ENCODE results near the gene SLC12A8. TPM values are rescaled to one million over a fixed set of nuclear protein-coding genes. Genes with fewer than 3 reads are reported as not detected.

The SLC12A8 gene
- total and polyA plus RNA-seq, 9 of the 15 experiments (the other 6 are each of a cell fraction or from before 2014, with no cell fraction given) = 0.04 to 0.33 (median 0.09) TPM; not detected in 4

DNA sequence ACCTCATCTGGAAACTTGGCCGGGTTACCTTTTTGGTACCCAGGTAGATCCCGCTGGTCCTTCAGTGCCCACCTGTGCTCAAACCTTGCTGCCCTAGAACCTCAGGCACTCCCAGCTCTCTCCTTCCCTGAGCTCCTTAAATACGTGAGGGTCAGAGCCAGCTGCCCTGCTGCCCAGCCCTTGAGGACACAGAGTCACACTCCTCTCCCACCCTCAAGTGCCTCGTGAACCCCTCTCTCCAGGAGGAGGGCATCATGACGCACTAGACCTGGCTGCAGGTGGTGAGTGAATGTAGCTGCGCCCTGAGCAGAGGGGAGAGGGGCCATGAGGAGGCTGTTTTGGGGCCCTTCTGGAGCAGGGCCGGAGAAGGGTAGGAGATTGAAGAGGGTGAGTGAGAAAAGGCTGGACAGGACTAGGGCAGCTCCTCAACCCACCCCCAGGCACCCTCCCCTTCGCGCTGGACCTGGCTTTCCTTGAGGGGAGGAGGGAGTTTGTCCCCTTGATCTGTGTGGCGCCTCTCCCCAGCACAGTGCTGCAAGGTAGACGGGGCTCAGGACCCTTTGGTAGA is 941 bp downstream of the SLC12A8 start (continued):
- TF ChIP-seq MTA1 (IDR thresholded peaks at IDR 0.05; ENCODE audit: borderline replicate concordance) = no peak
- TF ChIP-seq MAFF (IDR thresholded peaks at IDR 0.05; ENCODE audit: low read length) = no peak
- no peak for TF ChIP-seq SIRT6 (IDR thresholded peaks at IDR 0.05; ENCODE audit: low read depth, low read length)
- TF ChIP-seq, protein P1, sequence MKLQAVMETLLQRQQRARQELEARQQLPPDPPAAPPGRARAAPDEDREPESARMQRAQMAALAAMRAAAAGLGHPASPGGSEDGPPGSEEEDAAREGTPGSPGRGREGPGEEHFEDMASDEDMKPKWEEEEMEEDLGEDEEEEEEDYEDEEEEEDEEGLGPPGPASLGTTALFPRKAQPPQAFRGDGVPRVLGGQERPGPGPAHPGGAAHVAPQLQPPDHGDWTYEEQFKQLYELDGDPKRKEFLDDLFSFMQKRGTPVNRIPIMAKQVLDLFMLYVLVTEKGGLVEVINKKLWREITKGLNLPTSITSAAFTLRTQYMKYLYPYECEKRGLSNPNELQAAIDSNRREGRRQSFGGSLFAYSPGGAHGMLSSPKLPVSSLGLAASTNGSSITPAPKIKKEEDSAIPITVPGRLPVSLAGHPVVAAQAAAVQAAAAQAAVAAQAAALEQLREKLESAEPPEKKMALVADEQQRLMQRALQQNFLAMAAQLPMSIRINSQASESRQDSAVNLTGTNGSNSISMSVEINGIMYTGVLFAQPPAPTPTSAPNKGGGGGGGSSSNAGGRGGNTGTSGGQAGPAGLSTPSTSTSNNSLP (IDR thresholded peaks at IDR 0.05; ENCODE audit: borderline replicate concordance, low read depth, low read length) = no peak

DNA sequence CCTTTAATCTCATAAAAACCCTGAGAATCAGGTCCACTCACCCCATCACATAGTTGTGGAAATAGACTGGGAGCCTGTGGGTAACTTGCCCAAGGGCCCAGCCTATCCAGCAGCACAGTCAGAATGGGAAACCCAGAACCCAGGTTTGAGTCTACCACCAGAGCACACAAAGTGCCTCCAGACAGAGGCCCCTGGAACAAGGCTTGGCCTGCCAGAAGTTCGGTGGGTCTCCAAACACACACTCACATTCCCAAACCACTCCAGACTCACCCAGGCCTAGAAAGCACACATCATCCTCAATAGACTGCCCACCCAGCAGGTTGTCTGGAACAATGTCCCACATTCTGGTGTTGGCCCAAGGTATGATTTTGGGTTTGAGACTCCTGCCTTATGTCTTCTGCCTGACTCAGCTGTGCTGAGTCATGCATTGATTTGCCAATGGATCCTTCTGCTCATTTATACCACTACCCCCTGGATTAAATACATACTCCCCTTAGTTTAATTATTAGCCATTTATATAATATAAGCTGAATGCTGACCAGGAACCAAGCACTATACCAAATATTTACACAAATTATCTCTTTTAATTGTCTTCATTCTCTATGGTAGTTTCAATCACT is 4.5 kb downstream of the SLC12A8 start:
- Histone ChIP-seq H3K9me3 (replicated peaks; ENCODE audit: control insufficient read depth, insufficient read depth, low read depth, low read length) (no peaks in the 10 kb centered on the region), H3K9ac (ENCODE audit: insufficient read depth in 1 of 2, low read depth in 2 of 2, low read length in 2 of 2) (no peak overlapping the region), H3K4me2 (ENCODE audit: insufficient read depth, low read length) (no peak overlapping the region), H4K20me1 (replicated peaks; ENCODE audit: control insufficient read depth, insufficient read depth, low read length) (no peaks in the 10 kb centered on the region), H2AFZ (ENCODE audit: low read depth, low read length) (no peak overlapping the region), H3K4me1 (replicated peaks in 1 of 2; ENCODE audit: control insufficient read depth in 2 of 2, insufficient read depth in 2 of 2, low read length in 2 of 2) (peaks cover 0 to 8% of the 10 kb centered on the region in 2 experiments; a peak in 2 of 5 replicates), H3K9me1 (ENCODE audit: control insufficient read depth, insufficient read depth, low read length) (no peaks in the 10 kb centered on the region), H3K36me3 (ENCODE audit: control insufficient read depth, insufficient read depth, low read length) (no peaks in the 10 kb centered on the region), H3K27ac (ENCODE audit: extremely low read depth, low read depth, low read length) (no peak overlapping the region), H3K27me3 (ENCODE audit: control insufficient read depth in 2 of 2, insufficient read depth in 2 of 2, low read length in 2 of 2) (peaks cover 0 to 4% of the 10 kb centered on the region in 2 experiments; a peak in 1 of 5 replicates), H3K4me3 (no peak overlapping the region), H3K79me2 (ENCODE audit: control insufficient read depth, insufficient read depth, low read length) (no peaks in the 10 kb centered on the region)
- ChIA-PET CTCF (ENCODE audit: low intra/inter-chr PET ratio) (no interaction called here), POLR2A (no interaction called here)
- BruUV-seq (replicated peaks) = no TSS peak
- FAIRE-seq = no peak
- no peak for DNase-seq (ENCODE audit: extremely low read depth in 1 of 4, low spot score in 3 of 4)
- intact Hi-C loops (cut with micrococcal nuclease) = no loop called here
- TF ChIP-seq NFE2L1 (tag; IDR thresholded peaks at IDR 0.05; ENCODE audit: borderline replicate concordance, low read depth) (0 out of 2 replicates have a peak, but pooled peaks have one; percentile 36), C11orf30 (IDR thresholded peaks at IDR 0.05; ENCODE audit: low read depth) (peak; percentile 76), NFE2 (IDR thresholded peaks at IDR 0.05; ENCODE audit: low read depth) (peak; percentile 39; the same call in 1 of the 2 replicates), ZNF316 (IDR thresholded peaks at IDR 0.05) (peak; percentile 65), MAFG (tag; conservative IDR thresholded peaks at IDR 0.05) (peak; percentile 83), SP1 (CRISPR knock-in tag; IDR thresholded peaks at IDR 0.05) (no peak), MAFF (IDR thresholded peaks at IDR 0.05; ENCODE audit: low read length) (peak; percentile 23; the same call in 1 of the 2 replicates)
- TF ChIP-seq, protein P2, sequence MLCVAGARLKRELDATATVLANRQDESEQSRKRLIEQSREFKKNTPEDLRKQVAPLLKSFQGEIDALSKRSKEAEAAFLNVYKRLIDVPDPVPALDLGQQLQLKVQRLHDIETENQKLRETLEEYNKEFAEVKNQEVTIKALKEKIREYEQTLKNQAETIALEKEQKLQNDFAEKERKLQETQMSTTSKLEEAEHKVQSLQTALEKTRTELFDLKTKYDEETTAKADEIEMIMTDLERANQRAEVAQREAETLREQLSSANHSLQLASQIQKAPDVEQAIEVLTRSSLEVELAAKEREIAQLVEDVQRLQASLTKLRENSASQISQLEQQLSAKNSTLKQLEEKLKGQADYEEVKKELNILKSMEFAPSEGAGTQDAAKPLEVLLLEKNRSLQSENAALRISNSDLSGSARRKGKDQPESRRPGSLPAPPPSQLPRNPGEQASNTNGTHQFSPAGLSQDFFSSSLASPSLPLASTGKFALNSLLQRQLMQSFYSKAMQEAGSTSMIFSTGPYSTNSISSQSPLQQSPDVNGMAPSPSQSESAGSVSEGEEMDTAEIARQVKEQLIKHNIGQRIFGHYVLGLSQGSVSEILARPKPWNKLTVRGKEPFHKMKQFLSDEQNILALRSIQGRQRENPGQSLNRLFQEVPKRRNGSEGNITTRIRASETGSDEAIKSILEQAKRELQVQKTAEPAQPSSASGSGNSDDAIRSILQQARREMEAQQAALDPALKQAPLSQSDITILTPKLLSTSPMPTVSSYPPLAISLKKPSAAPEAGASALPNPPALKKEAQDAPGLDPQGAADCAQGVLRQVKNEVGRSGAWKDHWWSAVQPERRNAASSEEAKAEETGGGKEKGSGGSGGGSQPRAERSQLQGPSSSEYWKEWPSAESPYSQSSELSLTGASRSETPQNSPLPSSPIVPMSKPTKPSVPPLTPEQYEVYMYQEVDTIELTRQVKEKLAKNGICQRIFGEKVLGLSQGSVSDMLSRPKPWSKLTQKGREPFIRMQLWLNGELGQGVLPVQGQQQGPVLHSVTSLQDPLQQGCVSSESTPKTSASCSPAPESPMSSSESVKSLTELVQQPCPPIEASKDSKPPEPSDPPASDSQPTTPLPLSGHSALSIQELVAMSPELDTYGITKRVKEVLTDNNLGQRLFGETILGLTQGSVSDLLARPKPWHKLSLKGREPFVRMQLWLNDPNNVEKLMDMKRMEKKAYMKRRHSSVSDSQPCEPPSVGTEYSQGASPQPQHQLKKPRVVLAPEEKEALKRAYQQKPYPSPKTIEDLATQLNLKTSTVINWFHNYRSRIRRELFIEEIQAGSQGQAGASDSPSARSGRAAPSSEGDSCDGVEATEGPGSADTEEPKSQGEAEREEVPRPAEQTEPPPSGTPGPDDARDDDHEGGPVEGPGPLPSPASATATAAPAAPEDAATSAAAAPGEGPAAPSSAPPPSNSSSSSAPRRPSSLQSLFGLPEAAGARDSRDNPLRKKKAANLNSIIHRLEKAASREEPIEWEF (CRISPR knock-in tag; IDR thresholded peaks at IDR 0.05) = no peak
- in situ Hi-C loops (cut with MboI) = no loop called here
- WGBS (ENCODE audit: insufficient coverage, low coverage, missing lambda C conversion rate) = 43% methylated on average over 1 of the region's 1 CpG
- ATAC-seq = no peak
